Measurements from ENCODE around the gene CCL1. TPM values are rescaled to one million over a fixed set of nuclear protein-coding genes. Genes with fewer than 3 reads are reported as not detected.

The CCL1 gene
- total and polyA plus RNA-seq, 2 experiments from 2014 or later, result not detected

DNA sequence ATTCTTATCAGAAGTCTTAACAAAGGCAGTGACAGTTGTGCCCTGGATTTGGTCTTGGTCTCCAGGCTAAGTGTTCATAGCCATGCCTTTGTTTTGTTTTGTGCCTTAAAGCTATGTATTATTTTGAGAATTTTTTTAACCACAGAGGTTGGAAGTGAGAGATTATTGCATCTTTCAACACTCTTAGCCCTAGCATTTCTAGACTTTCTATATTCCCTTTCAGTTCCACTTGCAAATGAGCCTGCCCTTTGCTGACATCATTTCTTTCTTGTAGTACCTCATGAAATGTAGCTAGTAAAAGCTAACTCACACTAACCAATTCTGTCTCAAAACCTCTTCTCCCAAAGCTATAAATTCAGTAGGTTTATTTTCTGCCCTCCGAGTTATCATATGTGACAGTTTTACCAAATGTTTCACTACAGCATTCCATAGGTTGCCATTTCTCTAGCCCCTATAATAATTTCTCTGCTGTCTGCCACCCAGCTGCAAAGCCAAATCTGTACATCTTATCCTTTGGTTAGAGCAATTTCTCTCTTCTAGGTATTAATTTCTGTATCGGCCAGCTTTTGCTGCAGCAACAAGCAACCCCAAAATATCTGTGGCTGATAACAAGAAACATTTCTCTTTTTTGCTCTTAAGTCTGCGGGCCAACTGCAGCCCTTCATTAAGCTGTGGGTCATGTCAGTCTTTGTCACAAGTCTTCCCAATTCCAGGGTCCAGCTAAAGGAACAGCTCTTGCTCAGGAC, 14.2 kb upstream of the CCL1 start:
- no peaks in the 10 kb centered on the region for H3K36me3 ChIP-seq (ENCODE audit: low read depth)
- H3K27me3 ChIP-seq (replicated peaks; ENCODE audit: insufficient read depth), result peaks cover 9% of the 10 kb centered on the region; the same call in 1 of the 2 replicates
- no peaks in the 10 kb centered on the region for H3K9me2 ChIP-seq (ENCODE audit: insufficient read depth)
- H2AFZ ChIP-seq, result no peak overlapping the region
- no peak overlapping the region for H3K4me2 ChIP-seq (ENCODE audit: unreplicated experiment)
- H3K4me1 ChIP-seq (ENCODE audit: insufficient read depth), result no peaks in the 10 kb centered on the region
- no peak for TF ChIP-seq EZH2phosphoT487 (IDR thresholded peaks at IDR 0.05; ENCODE audit: insufficient read depth, low read depth)
- TF ChIP-seq EZH2 (IDR thresholded peaks at IDR 0.05; ENCODE audit: insufficient read depth, poor library complexity, severe bottlenecking), result no peak
- H3K27ac ChIP-seq, result no peak overlapping the region
- DNase-seq, result no peak
- in situ Hi-C loops (cut with MboI), result no loop called here
- 58 to 72% methylated on average over 3 of the region's 3 CpGs for WGBS, 2 experiments (ENCODE audit: low coverage in 1 of 2, low lambda C conversion rate in 2 of 2, missing lambda C conversion rate in 2 of 2)
- no peak overlapping the region for H3K4me3 ChIP-seq
- no peaks in the 10 kb centered on the region for H3F3A ChIP-seq (ENCODE audit: insufficient read depth)
- H4K20me1 ChIP-seq (ENCODE audit: insufficient read depth), result no peaks in the 10 kb centered on the region
- no peaks in the 10 kb centered on the region for H3K79me2 ChIP-seq (ENCODE audit: insufficient read depth)
- H3K9ac ChIP-seq, result no peak overlapping the region
- no peaks in the 10 kb centered on the region for H3K9me3 ChIP-seq (ENCODE audit: low read depth)

DNA sequence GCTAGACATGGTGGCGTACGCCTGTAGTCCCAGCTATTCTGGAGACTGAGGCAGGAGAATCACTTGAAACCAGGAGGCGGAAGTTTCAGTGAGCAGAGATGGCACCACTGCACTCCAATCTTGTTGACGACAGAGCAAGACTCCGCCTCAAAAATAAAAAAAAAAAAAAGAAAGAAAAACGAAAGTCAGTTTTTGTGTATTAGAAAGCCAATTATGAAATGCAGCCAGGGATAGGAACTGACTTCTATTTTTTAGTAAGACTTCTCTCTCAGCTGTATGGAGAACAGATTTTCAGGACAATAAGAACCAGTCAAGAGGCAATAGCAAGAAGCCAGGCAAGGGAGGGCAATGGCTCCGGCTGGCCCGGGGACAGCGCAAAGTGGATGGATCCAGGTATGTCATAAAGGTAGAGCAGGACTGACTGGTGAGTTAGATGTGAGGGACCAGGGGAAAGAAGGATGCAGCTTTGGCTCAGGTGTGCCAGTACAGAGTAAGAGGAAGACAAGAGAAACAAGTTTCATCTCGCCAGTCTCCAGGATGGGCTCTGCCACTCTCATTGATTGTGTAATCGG, 12.5 kb upstream of the CCL1 start:
- no peak overlapping the region for H2AFZ ChIP-seq

DNA sequence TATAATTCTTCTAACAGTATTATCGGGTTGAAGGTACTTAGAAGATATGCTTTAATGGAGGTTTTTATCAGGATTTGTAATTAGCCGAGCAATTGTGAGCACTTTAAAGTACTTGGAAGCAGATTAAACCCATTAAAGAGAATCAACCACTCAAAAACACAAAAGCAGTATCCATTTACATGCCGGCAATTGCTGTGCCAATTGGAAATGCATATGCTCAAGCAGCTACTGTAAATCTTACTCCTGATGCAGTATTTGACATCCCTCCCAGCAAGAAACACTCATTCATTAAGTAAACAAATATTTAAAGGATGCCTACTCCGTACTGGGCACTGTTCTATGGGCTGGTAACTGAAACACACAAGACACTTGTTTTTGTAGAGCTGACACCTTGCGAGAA, 11.4 kb upstream of the CCL1 start:
- no peaks in the 10 kb centered on the region for H4K20me1 ChIP-seq (ENCODE audit: insufficient read depth)
- H3K9ac ChIP-seq, result no peak overlapping the region
- no peaks in the 10 kb centered on the region for H3K79me2 ChIP-seq (ENCODE audit: insufficient read depth)
- no peaks in the 10 kb centered on the region for H3K4me1 ChIP-seq (ENCODE audit: insufficient read depth)
- no peak for DNase-seq
- peaks cover 15% of the 10 kb centered on the region; the same call in 1 of the 2 replicates for H3K27me3 ChIP-seq (replicated peaks; ENCODE audit: insufficient read depth)
- no peaks in the 10 kb centered on the region for H3F3A ChIP-seq (ENCODE audit: insufficient read depth)
- no peak overlapping the region for H3K4me2 ChIP-seq (ENCODE audit: unreplicated experiment)
- in situ Hi-C loops (cut with MboI), result no loop called here
- no peak overlapping the region for H3K4me3 ChIP-seq
- no peak overlapping the region for H3K27ac ChIP-seq
- no peaks in the 10 kb centered on the region for H3K36me3 ChIP-seq (ENCODE audit: low read depth)
- no peak overlapping the region for H2AFZ ChIP-seq
- TF ChIP-seq EZH2 (IDR thresholded peaks at IDR 0.05; ENCODE audit: insufficient read depth, poor library complexity, severe bottlenecking), result no peak
- TF ChIP-seq EZH2phosphoT487 (IDR thresholded peaks at IDR 0.05; ENCODE audit: insufficient read depth, low read depth), result no peak
- no peaks in the 10 kb centered on the region for H3K9me2 ChIP-seq (ENCODE audit: insufficient read depth)
- H3K9me3 ChIP-seq (ENCODE audit: low read depth), result no peaks in the 10 kb centered on the region
- 31 to 35% methylated on average over 5 of the region's 5 CpGs for WGBS, 2 experiments (ENCODE audit: low coverage in 1 of 2, low lambda C conversion rate in 2 of 2, missing lambda C conversion rate in 2 of 2)

More for the DNA sequence above, 12.5 kb upstream of the CCL1 start:
- no peak for TF ChIP-seq EZH2 (IDR thresholded peaks at IDR 0.05; ENCODE audit: insufficient read depth, poor library complexity, severe bottlenecking)
- no peak for TF ChIP-seq EZH2phosphoT487 (IDR thresholded peaks at IDR 0.05; ENCODE audit: insufficient read depth, low read depth)
- Histone ChIP-seq H3K9me3 (ENCODE audit: low read depth) (no peaks in the 10 kb centered on the region), H3K27me3 (replicated peaks; ENCODE audit: insufficient read depth) (peaks cover 15% of the 10 kb centered on the region; the same call in 1 of the 2 replicates), H3K4me3 (no peak overlapping the region), H4K20me1 (ENCODE audit: insufficient read depth) (no peaks in the 10 kb centered on the region), H3K36me3 (ENCODE audit: low read depth) (no peaks in the 10 kb centered on the region), H3F3A (ENCODE audit: insufficient read depth) (no peaks in the 10 kb centered on the region), H3K4me2 (ENCODE audit: unreplicated experiment) (no peak overlapping the region), H3K9me2 (ENCODE audit: insufficient read depth) (no peaks in the 10 kb centered on the region), H3K27ac (no peak overlapping the region), H3K4me1 (ENCODE audit: insufficient read depth) (no peaks in the 10 kb centered on the region), H3K79me2 (ENCODE audit: insufficient read depth) (no peaks in the 10 kb centered on the region), H3K9ac (no peak overlapping the region)
- WGBS, 2 experiments (ENCODE audit: low coverage in 1 of 2, low lambda C conversion rate in 2 of 2, missing lambda C conversion rate in 2 of 2), result 56 to 61% methylated on average over 11 of the region's 11 CpGs
- DNase-seq, result no peak
- in situ Hi-C loops (cut with MboI), result no loop called here

DNA sequence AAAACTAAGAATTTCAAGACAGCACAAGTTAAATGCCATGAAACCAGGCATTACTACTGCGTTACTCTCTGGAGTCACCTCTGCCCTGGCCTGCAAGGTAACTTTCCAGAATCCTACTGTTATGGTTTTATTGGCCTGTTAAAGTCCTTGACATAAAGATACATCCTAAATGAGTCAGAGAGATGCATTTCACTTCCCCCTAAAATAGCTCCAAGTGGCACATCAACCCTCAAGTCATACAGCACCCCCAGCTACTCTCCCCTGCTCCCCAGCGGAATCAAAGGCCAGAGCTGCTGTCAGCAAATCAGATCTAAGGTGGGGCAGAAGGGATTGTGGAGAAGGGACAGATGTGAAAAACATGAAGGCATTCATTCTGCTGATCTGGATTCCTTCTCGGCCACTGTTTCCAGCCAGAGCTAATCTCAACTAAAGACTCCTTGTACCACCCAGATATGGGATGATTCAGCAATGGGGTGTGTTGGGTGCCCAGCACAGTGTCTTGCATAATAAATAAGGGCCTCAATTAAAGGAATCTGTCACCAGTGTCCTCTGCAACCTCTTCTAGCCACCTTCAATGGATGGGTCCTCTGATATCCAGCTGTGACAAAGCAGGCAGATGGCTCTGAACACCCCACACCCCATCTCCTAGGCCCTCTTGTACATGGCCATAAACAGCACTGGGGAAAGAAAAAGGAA, 8.5 kb upstream of the CCL1 start:
- Histone ChIP-seq H3F3A (ENCODE audit: insufficient read depth) (no peaks in the 10 kb centered on the region), H3K9ac (no peak overlapping the region), H3K4me1 (ENCODE audit: insufficient read depth) (no peaks in the 10 kb centered on the region), H3K27ac (no peak overlapping the region), H2AFZ (no peak overlapping the region), H3K36me3 (ENCODE audit: low read depth) (no peaks in the 10 kb centered on the region), H4K20me1 (ENCODE audit: insufficient read depth) (no peaks in the 10 kb centered on the region), H3K27me3 (replicated peaks; ENCODE audit: insufficient read depth) (peaks cover 15% of the 10 kb centered on the region), H3K4me2 (ENCODE audit: unreplicated experiment) (no peak overlapping the region), H3K9me2 (ENCODE audit: insufficient read depth) (no peaks in the 10 kb centered on the region), H3K4me3 (no peak overlapping the region), H3K9me3 (ENCODE audit: low read depth) (no peaks in the 10 kb centered on the region), H3K79me2 (ENCODE audit: insufficient read depth) (no peaks in the 10 kb centered on the region)
- DNase-seq, result no peak
- in situ Hi-C loops (cut with MboI), result no loop called here
- TF ChIP-seq EZH2 (IDR thresholded peaks at IDR 0.05; ENCODE audit: insufficient read depth, poor library complexity, severe bottlenecking), result no peak
- no peak for TF ChIP-seq EZH2phosphoT487 (IDR thresholded peaks at IDR 0.05; ENCODE audit: insufficient read depth, low read depth)
- WGBS, 2 experiments (ENCODE audit: low coverage in 1 of 2, low lambda C conversion rate in 2 of 2, missing lambda C conversion rate in 2 of 2), result 34 to 52% methylated on average over 3 of the region's 3 CpGs

Data from GM23248 (cell line).